ENCODE measurements around the gene NDUFS2. TPM values are rescaled to one million over a fixed set of nuclear protein-coding genes. Genes with fewer than 3 reads are reported as not detected.

Gene NDUFS2
- total and polyA plus RNA-seq, 2 donors (not counting 1 experiment from before 2014, with no cell fraction given): 53.9 to 82.3 TPM

GRCh38 chr1:161229896-161230295, 27.7 kb downstream of the NDUFS2 start:
- no peak overlapping the region for H3K4me3 Mint-ChIP-seq
- H3K9me3 ChIP-seq (ENCODE audit: control extremely low read depth in 1 of 3, control insufficient read depth in 2 of 3, insufficient read depth in 1 of 3, low read length in 2 of 3): no peaks in the 10 kb centered on the region
- H3K9ac ChIP-seq (ENCODE audit: low read length): no peak overlapping the region
- 89% methylated on average over 3 of the region's 3 CpGs for WGBS (ENCODE audit: insufficient coverage)
- peaks cover 7% of the 10 kb centered on the region for H3K79me2 ChIP-seq (ENCODE audit: control insufficient read depth, insufficient read depth, low read length)
- H3K4me1 Mint-ChIP-seq: peaks cover 31% of the 10 kb centered on the region
- H2AFZ ChIP-seq (ENCODE audit: insufficient read depth, low read depth, low read length, poor library complexity, severe bottlenecking): no peak overlapping the region
- no peak for DNase-seq
- intact Hi-C loops (cut with micrococcal nuclease): loop anchor here (5.0 kb wide), 2 partner anchors 38 to 62 kb away; no protein-coding TSS in a partner anchor
- H3K27me3 ChIP-seq (replicated peaks in 1 of 4; ENCODE audit: control extremely low read depth in 1 of 4, control insufficient read depth in 3 of 4, insufficient read depth in 4 of 4, low read length in 3 of 4): no peaks in the 10 kb centered on the region
- peaks cover 1 to 18% of the 10 kb centered on the region in 2 experiments for H3K36me3 ChIP-seq (replicated peaks in 1 of 2; ENCODE audit: control extremely low read depth in 1 of 2, control insufficient read depth in 1 of 2, extremely low read depth in 1 of 2, insufficient read depth in 2 of 2, low read length in 1 of 2)
- no peak overlapping the region for H3K27ac ChIP-seq (ENCODE audit: low read length in 2 of 2)
- ATAC-seq (ENCODE audit: low read depth): no peak
- no peak overlapping the region for H3K4me2 ChIP-seq (replicated peaks; ENCODE audit: low read depth, low read length, poor library complexity, severe bottlenecking)
- H3K4me3 ChIP-seq (ENCODE audit: control extremely low read depth in 1 of 5, extremely low read depth in 1 of 5, insufficient read depth in 1 of 5, low read depth in 2 of 5, low read length in 4 of 5): no peak overlapping the region
- TF ChIP-seq CTCF (IDR thresholded peaks at IDR 0.05) (no peak), EZH2 (IDR thresholded peaks at IDR 0.05; ENCODE audit: borderline replicate concordance, insufficient read depth, low read depth, low read length, poor library complexity, severe bottlenecking) (no peak)
- H3K27me3 Mint-ChIP-seq: no peaks in the 10 kb centered on the region
- POLR2A ChIA-PET: no interaction called here
- no peaks in the 10 kb centered on the region for H3K9me3 Mint-ChIP-seq (ENCODE audit: insufficient read depth)
- CTCF ChIA-PET: interaction anchor here (0.9 to 10.0 kb wide), 8 partner anchors 10 to 151 kb away, joined by 3 to 104 read pairs (median 6); partner anchors contain the start of genes CFAP126 and NDUFS2
- H4K20me1 ChIP-seq (ENCODE audit: control insufficient read depth, insufficient read depth, low read length, poor library complexity, severe bottlenecking): no peaks in the 10 kb centered on the region
- H3K4me1 ChIP-seq (ENCODE audit: control insufficient read depth in 2 of 2, insufficient read depth in 2 of 2, low read length in 2 of 2): peaks cover 22 to 29% of the 10 kb centered on the region in 2 donors
- H3K27ac Mint-ChIP-seq: no peak overlapping the region

GRCh38 chr1:161230762-161231161, 28.6 kb downstream of the NDUFS2 start:
- peaks cover 17 to 21% of the 10 kb centered on the region in 2 donors for H3K4me1 ChIP-seq (ENCODE audit: control insufficient read depth in 2 of 2, insufficient read depth in 2 of 2, low read length in 2 of 2)
- Mint-ChIP-seq H3K9me3 (ENCODE audit: insufficient read depth) (no peaks in the 10 kb centered on the region), H3K27me3 (peaks cover 5% of the 10 kb centered on the region), H3K4me3 (no peak overlapping the region), H3K4me1 (peaks cover 25% of the 10 kb centered on the region), H3K27ac (no peak overlapping the region)
- peaks cover 7% of the 10 kb centered on the region for H3K79me2 ChIP-seq (ENCODE audit: control insufficient read depth, insufficient read depth, low read length)
- CTCF ChIA-PET: interaction anchor here (0.7 to 10.0 kb wide), 12 partner anchors 11 to 279 kb away, joined by 3 to 104 read pairs (median 4); partner anchors contain the start of genes CFAP126 and NDUFS2
- intact Hi-C loops (cut with micrococcal nuclease): no loop called here
- no peak overlapping the region for H3K9ac ChIP-seq (ENCODE audit: low read length)
- DNase-seq: no peak
- H2AFZ ChIP-seq (ENCODE audit: insufficient read depth, low read depth, low read length, poor library complexity, severe bottlenecking): no peak overlapping the region
- TF ChIP-seq EZH2 (IDR thresholded peaks at IDR 0.05; ENCODE audit: borderline replicate concordance, insufficient read depth, low read depth, low read length, poor library complexity, severe bottlenecking) (no peak), CTCF (IDR thresholded peaks at IDR 0.05) (no peak)
- peaks cover 1 to 18% of the 10 kb centered on the region in 2 experiments for H3K36me3 ChIP-seq (replicated peaks in 1 of 2; ENCODE audit: control extremely low read depth in 1 of 2, control insufficient read depth in 1 of 2, extremely low read depth in 1 of 2, insufficient read depth in 2 of 2, low read length in 1 of 2)
- POLR2A ChIA-PET: interaction anchor here (0.6 kb wide), 1 partner anchor 150 kb away, joined by 4 read pairs; no protein-coding TSS in a partner anchor
- no peak overlapping the region for H3K4me2 ChIP-seq (replicated peaks; ENCODE audit: low read depth, low read length, poor library complexity, severe bottlenecking)
- no peaks in the 10 kb centered on the region for H3K27me3 ChIP-seq (replicated peaks in 1 of 4; ENCODE audit: control extremely low read depth in 1 of 4, control insufficient read depth in 3 of 4, insufficient read depth in 4 of 4, low read length in 3 of 4)
- 98% methylated on average over 7 of the region's 7 CpGs for WGBS (ENCODE audit: insufficient coverage)
- ATAC-seq (ENCODE audit: low read depth): no peak
- no peaks in the 10 kb centered on the region for H3K9me3 ChIP-seq (ENCODE audit: control extremely low read depth in 1 of 3, control insufficient read depth in 2 of 3, insufficient read depth in 1 of 3, low read length in 2 of 3)
- H3K4me3 ChIP-seq (ENCODE audit: control extremely low read depth in 1 of 5, extremely low read depth in 1 of 5, insufficient read depth in 1 of 5, low read depth in 2 of 5, low read length in 4 of 5): no peak overlapping the region
- H3K27ac ChIP-seq (ENCODE audit: low read length in 2 of 2): no peak overlapping the region
- no peaks in the 10 kb centered on the region for H4K20me1 ChIP-seq (ENCODE audit: control insufficient read depth, insufficient read depth, low read length, poor library complexity, severe bottlenecking)

Data from B cell (primary cell).